ENCODE results near the gene PLG. TPM values are rescaled to one million over a fixed set of nuclear protein-coding genes. Genes with fewer than 3 reads are reported as not detected.
A peak's percentile ranks its signal among the peaks of the same experiment; 100 is the strongest.
"Not testable (repeated sequence)": the region's sequence is repeated elsewhere in the genome, so short reads cannot be mapped to it uniquely, and the experiment has no call there.

Gene PLG
- total RNA-seq, 1 experiment from 2014 or later: not detected

DNA sequence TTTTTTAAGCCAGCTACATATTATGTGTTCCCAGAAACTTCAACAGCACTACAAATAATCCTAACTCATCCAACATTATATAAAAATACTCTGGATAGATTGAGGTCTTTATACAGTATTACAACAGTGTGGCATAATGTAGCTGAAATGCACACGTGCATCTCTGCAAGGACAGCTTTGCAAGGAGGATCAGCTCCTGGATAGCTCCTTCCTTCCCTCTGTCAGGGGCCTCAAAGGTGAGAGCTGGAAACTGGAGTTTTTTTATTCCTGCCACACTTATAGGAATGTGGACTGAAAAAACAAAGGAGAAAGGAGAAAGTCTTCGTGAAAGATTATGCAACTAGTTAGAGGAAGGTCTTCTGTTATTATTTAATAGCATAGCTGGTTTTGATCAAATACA is 53.1 kb downstream of the PLG start:
- H3K9me3 ChIP-seq: no peaks in the 10 kb centered on the region; the same call in 1 of the 2 replicates
- H3K27me3 ChIP-seq: peaks cover 11% of the 10 kb centered on the region; the same call in 1 of the 2 replicates
- no peaks in the 10 kb centered on the region for H3K36me3 ChIP-seq
- DNase-seq: no peak
- H3K4me3 ChIP-seq: no peak overlapping the region

DNA sequence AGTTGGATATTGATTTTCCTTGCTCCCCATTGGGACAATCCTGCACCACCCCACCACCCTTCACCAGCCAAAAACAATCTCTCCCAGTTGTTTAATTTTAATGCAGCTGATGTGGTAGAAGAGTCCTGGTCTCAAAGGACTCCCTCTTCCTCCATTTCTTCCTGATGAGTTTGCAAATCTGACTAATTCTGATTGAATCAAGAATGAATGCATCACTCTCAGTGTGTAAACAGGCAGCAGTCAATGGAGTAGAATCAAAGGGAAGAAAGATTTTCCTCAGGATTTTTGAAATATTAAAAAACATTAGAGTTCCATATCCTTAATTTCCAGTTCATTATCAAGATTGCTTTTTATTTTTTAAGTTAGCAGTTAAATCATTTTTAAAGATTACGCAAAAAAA is 54.0 kb downstream of the PLG start:
- Histone ChIP-seq H3K36me3 (no peaks in the 10 kb centered on the region), H3K9me3 (no peaks in the 10 kb centered on the region; the same call in 1 of the 2 replicates), H3K4me3 (no peak overlapping the region), H3K27me3 (peaks cover 9% of the 10 kb centered on the region; the same call in 1 of the 2 replicates)
- no peak for DNase-seq

DNA sequence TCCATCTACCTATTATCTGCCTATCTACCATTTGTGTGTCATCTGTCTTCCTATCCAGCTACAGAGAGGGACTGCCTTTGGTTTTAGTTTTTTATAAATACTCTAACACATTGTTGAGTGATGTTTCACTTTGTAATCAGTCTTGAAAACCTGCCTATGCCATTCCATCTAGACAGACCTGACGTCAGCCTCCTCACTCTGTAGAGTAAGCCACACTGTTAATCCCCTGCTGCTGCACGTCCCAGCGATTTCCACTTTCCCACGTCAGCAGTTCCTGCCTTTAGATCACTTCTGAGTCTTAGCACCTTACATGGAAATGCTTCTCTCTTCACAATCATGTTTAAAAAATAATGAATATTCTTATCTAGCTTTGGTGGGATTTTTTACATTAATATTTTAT is 54.8 kb downstream of the PLG start:
- Histone ChIP-seq H3K27me3 (peaks cover 7% of the 10 kb centered on the region; the same call in 1 of the 2 replicates), H3K36me3 (no peaks in the 10 kb centered on the region), H3K9me3 (no peaks in the 10 kb centered on the region; the same call in none of the 2 replicates), H3K4me3 (no peak overlapping the region)
- no peak for DNase-seq

DNA sequence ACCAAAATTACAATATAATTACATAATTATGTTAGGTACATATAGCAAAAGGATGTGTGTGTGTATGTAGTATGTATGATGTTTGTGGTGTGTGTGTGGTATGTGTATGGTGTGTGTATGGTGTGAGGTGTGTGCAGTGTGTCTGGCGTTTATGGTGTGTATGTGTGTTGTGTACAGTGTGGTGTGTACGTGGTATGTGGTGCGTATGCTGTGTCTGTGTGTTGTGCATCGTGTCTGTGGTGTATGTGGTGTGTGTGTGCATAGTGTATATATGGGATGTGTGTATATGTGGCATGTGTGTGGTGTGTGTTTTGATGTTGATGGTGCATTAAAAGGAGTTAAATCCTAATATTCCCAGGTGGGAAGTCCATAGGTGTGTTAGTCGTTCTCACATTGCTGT is 62.8 kb downstream of the PLG start:
- DNase-seq: no peak
- H3K4me3 ChIP-seq: no peak overlapping the region
- H3K36me3 ChIP-seq: no peaks in the 10 kb centered on the region
- H3K27me3 ChIP-seq: no peaks in the 10 kb centered on the region
- H3K9me3 ChIP-seq: peaks cover 5% of the 10 kb centered on the region

GRCh38 chr6:160765412-160765811 is 63.4 kb downstream of the PLG start:
- H3K36me3 ChIP-seq: no peaks in the 10 kb centered on the region
- no peak for DNase-seq
- H3K9me3 ChIP-seq: peaks cover 5% of the 10 kb centered on the region
- no peak overlapping the region for H3K4me3 ChIP-seq
- H3K27me3 ChIP-seq: no peaks in the 10 kb centered on the region

DNA sequence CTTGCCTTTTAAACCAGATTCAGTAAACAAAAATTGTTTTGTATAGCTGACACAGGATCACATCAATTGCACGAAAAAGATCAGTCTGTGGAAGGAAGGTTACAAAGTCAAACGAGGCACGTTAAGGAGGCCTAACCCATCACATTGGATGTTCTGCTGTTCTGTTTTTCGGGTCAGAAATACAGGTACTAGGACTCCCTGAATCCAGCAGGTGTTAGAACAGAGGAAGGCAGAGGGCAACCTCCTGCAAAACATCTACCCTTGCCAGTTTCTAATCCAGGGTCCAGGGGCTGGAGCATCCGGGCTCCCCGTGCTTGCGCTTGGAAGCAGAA is 64.6 kb downstream of the PLG start:
- Histone ChIP-seq H3K9me3 (peaks cover 5% of the 10 kb centered on the region), H3K4me3 (no peak overlapping the region), H3K36me3 (no peaks in the 10 kb centered on the region), H3K27me3 (no peaks in the 10 kb centered on the region)
- DNase-seq: no peak

DNA sequence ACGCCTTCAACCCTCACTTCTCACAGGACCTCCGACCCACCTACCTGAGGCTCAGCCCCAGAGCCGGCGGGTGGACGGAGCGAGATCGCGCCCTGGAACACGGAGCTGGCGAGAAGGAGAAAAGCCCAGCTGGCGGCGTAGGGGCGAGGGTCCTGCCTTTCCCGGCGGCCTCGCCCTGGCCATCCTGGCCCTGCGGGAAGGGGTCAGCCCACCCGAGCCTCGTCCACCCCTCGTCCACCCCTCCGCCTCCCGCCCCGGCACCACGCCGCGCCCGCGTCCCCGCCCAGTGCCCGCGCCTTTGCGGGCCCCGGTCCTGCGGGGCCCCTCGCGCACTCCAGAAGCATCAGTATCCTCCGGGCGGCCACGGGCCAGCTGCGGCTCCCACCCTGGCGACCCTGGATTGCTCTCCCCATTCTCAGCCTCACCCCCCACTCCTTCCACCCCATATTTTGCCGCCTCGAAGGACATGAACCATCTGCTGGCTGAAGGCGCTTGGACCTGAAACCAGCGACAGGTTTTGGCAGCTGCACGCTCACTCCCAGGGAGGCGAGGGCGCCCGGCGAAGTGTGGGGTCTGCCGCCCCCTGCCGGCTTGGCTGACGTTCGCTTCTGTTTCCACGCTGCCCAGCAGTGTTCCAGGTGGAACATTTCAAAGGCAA is 65.1 kb downstream of the PLG start:
- no peaks in the 10 kb centered on the region for H3K27me3 ChIP-seq
- peak; percentile 62 for DNase-seq
- peaks cover 4% of the 10 kb centered on the region for H3K9me3 ChIP-seq
- H3K36me3 ChIP-seq: no peaks in the 10 kb centered on the region
- H3K4me3 ChIP-seq: peak overlapping the region; percentile 47

- no peak for DNase-seq
- no peaks in the 10 kb centered on the region for H3K27me3 ChIP-seq
- H3K4me3 ChIP-seq: peak overlapping the region; percentile 47; the same call in 1 of the 2 replicates
- H3K9me3 ChIP-seq: no peaks in the 10 kb centered on the region
- no peaks in the 10 kb centered on the region for H3K36me3 ChIP-seq
These were observed 65.6 kb downstream of the PLG start for GRCh38 chr6:160767647-160768019.

DNA sequence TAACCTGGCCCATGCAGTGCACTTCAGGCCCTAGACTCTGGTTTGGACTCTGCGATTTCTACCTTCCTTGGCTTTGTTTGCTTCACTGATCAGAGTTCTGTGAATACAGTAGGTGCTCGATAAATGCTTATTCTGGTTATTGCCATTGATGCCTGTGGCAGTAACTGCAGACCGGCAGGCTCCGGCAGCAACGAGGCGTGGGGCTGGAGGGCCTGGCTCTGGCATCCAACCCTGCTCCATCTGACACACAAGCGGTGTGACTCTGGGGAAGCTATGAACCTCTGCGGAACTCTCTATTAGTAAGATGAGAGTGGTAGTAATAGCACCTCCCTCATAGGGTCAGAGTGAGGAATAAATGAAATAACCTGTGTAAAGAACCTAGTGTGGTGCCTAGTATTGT is 66.1 kb downstream of the PLG start:
- no peak for DNase-seq
- no peaks in the 10 kb centered on the region for H3K36me3 ChIP-seq
- no peaks in the 10 kb centered on the region for H3K9me3 ChIP-seq
- H3K4me3 ChIP-seq: no peak overlapping the region
- H3K27me3 ChIP-seq: no peaks in the 10 kb centered on the region

- H3K27me3 ChIP-seq: no peaks in the 10 kb centered on the region
- no peaks in the 10 kb centered on the region for H3K36me3 ChIP-seq
- DNase-seq: no peak
- no peak overlapping the region for H3K4me3 ChIP-seq
- no peaks in the 10 kb centered on the region for H3K9me3 ChIP-seq
These were observed 72.4 kb downstream of the PLG start for GRCh38 chr6:160774399-160774798.

GRCh38 chr6:160775792-160776580 is 73.9 kb downstream of the PLG start:
- no peak for DNase-seq
- no peak overlapping the region for H3K4me3 ChIP-seq

DNA sequence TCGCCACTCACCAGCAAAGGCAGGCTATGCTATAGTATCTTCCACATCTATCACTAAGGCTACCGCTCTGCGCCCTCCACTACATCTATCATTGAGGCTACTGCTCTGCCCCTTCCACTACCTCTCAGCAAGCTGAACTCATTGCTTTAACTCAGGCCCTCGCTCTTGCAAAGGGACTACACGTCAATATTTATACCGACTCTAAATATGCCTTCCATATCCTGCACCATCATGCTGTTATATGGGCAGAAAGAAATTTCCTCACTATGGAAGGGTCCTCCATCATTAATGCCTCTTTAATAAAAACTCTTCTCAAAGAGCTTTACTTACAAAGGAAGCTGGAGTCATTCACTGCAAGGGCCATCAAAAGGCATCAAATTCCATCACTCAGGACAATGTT is 77.1 kb downstream of the PLG start:
- not testable (repeated sequence) for H3K9me3 ChIP-seq, H3K36me3 ChIP-seq, H3K27me3 ChIP-seq, DNase-seq, H3K4me3 ChIP-seq

More at GRCh38 chr6:160775792-160776580, 73.9 kb downstream of the PLG start:
- no peaks in the 10 kb centered on the region for H3K36me3 ChIP-seq
- no peaks in the 10 kb centered on the region for H3K27me3 ChIP-seq
- 0 out of 2 replicates have a peak, but pooled peaks cover 2% of the 10 kb centered on the region for H3K9me3 ChIP-seq

GRCh38 chr6:160780656-160781055 is 78.6 kb downstream of the PLG start:
- H3K36me3 ChIP-seq, H3K9me3 ChIP-seq, H3K4me3 ChIP-seq, DNase-seq, H3K27me3 ChIP-seq: not testable (repeated sequence)

DNA sequence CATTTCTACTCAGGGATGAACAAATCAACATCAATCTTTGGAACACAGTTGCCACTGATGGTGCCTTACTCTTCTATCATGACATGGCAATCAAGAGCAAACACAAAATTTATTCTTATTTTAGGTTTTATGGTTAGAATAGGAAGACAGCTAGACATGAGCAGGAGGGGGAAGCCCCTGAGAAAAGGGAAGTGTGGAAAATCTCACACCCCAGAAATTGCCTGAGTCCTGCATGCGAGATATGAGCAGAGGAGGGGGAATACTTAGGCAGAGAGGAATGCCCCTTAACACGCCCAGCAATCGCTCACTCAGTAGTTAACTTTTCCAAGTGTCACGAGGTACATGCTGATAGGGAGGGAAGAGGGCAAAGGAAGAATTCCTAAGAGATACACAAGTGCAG is 79.3 kb downstream of the PLG start:
- H3K27me3 ChIP-seq: no peaks in the 10 kb centered on the region
- 0 out of 2 replicates have a peak, but pooled peaks cover 2% of the 10 kb centered on the region for H3K9me3 ChIP-seq
- no peak for DNase-seq
- H3K36me3 ChIP-seq: no peaks in the 10 kb centered on the region
- no peak overlapping the region for H3K4me3 ChIP-seq

DNA sequence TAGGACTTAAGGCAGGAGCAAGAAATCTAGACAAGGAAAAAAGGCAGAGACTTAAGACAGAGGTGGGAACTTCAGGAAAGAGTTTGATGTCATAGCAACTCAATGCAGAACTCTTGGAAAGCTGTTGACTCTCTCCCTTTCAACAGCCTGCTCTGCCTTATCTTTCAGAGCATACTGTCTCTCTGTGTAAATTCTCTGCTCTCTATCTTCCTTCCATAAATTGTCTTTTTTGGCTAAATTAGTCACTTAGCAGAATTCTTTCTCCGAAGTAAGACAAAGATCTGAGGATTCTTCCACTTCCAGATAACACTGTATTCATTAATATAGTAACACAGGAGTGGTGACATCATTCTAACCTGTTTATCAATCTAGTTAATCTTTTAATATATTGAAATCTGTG is 80.2 kb downstream of the PLG start:
- Histone ChIP-seq H3K9me3 (0 out of 2 replicates have a peak, but pooled peaks cover 2% of the 10 kb centered on the region), H3K27me3 (no peaks in the 10 kb centered on the region), H3K4me3 (no peak overlapping the region), H3K36me3 (no peaks in the 10 kb centered on the region)
- DNase-seq: no peak

GRCh38 chr6:160783741-160784140 is 81.7 kb downstream of the PLG start:
- Histone ChIP-seq H3K9me3 (0 out of 2 replicates have a peak, but pooled peaks cover 2% of the 10 kb centered on the region), H3K27me3 (no peaks in the 10 kb centered on the region), H3K36me3 (no peaks in the 10 kb centered on the region), H3K4me3 (no peak overlapping the region)
- no peak for DNase-seq

GRCh38 chr6:160788126-160788525 is 86.1 kb downstream of the PLG start:
- H3K9me3 ChIP-seq, H3K36me3 ChIP-seq, DNase-seq, H3K4me3 ChIP-seq, H3K27me3 ChIP-seq: not testable (repeated sequence)

DNA sequence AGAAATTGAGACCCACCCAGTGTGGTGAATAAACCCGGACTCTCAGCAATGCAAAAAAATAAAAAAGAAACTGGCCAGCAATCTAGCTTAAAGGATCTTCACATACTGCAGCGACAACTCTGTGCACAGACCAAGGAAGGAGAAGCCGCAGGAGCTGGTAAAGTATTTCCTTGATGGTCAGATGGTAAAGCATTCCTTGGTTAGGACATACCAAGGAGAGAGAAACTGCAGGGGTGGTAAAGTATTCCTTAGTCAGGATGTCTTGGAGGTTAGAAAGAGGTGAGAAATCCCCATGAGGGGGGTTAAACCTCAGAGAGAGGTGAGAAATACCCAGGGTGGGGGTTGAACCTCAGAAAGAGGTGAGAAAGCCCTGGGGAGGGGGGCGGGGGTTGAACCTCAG is 86.8 kb downstream of the PLG start:
- Histone ChIP-seq H3K9me3 (no peaks in the 10 kb centered on the region), H3K36me3 (no peaks in the 10 kb centered on the region), H3K4me3 (no peak overlapping the region), H3K27me3 (no peaks in the 10 kb centered on the region)
- no peak for DNase-seq
